Renal cortex interstitium (tissue), 11 donors: Measurements from ENCODE around the gene PIEZO1. TPM values are rescaled to one million over a fixed set of nuclear protein-coding genes. Genes with fewer than 3 reads are reported as not detected.

Experiments
- DNase-seq, 11 donors: peaks; one replicate each; pipeline ENCODE4 v3.0.0-alpha.2; 2013; ENCODE audit warnings: low read depth in 9 of 11, low spot score in 4 of 11; ENCODE audit errors: extremely low read depth in 1 of 11
- polyA plus RNA-seq, 3 donors: library from polyadenylated mRNA; unstranded; fragments of 120-200 nt; gene quantifications; one replicate each; pipeline ENCODE4 v1.2.1, GENCODE V29; 2013; ENCODE audit not compliant: insufficient read length in 3 of 3

PIEZO1 gene
- polyA plus RNA-seq, 3 donors = 31.6 to 70.3 (median 48.9) TPM

DNA sequence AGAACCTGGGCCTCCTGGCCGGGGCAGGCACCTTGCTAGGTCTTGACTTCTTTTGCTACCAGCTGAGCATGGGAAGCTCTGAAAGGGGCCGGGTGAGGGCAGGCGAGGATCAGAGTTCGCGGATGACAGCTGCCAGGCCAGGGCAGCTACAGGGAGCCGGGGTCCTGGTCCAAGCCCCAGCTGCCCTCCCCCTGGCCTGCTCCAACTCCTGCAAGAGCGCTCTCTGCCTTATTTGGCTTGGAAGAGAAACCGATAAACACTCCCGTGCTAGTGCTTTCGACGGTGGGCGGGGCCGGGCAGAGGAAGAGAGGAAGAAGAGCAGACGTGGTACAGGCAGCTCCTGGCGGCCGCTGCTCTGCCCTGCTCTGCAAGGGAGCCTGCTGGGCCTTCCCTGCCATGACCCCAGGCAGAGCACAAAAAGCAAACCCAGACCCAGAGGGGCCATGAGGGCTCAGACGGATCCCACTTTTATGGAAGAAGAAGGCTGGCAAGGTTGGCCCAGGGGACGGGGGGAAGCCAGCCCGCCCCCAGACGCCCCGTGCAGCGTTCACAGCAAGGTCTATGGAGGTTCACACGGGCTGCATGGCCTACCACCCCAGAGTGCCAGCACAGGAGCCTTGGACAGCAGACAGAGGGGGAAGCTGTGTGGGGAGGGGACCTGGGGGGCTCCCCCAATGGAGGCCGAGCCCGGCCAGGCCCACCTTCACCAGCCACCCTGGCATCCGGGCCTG, 25.6 kb downstream of the PIEZO1 start:
- DNase-seq = no peak

DNA sequence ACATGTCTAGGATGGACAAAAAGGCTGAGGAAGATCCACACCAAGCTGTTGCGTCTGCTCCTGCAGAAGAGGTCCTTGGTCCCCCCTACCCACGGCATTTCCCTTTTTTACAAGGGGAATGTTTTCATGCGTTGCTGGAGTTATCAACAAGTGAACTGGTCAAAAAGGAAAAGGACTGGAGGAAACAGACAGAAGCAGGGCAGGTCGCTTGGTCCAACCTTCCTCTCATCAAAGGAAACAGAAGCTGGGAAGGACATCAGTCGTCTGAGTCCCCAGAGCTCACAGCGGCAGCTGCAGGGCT, 26.1 kb downstream of the PIEZO1 start:
- DNase-seq = no peak

DNA sequence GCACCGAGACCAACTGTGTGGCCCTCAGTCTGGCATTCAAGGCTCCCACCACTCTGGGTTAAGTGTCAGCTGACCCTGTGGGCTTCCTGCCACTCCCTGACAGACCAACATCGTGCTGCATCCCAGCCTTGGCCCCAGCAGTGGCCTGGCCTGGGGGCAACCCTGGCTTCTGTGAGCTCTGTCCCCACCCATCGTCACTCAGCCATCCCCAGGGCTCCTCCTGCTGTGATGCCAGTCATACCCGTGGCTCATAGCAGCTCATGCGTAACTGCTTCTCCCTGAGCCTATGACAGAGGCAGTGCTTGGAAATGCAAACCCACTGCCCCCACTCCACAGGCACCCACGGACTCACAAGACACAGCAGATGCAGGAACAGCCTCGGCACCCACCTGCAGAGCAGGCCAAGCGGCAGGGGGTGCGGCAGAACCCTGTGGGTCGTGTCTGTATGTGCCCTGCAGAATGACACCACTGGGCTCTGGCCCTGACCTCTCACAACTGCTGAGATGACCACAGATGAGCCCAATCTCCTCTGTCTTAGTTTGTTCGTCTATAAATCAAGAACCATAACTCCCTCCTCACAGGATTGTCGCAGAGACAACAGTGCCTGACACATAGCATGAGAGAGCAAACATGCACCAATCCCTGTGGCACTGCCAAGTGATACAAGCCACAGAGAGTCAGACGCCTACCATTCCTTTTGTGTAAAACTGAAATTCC, 26.6 kb downstream of the PIEZO1 start:
- no peak for DNase-seq

DNA sequence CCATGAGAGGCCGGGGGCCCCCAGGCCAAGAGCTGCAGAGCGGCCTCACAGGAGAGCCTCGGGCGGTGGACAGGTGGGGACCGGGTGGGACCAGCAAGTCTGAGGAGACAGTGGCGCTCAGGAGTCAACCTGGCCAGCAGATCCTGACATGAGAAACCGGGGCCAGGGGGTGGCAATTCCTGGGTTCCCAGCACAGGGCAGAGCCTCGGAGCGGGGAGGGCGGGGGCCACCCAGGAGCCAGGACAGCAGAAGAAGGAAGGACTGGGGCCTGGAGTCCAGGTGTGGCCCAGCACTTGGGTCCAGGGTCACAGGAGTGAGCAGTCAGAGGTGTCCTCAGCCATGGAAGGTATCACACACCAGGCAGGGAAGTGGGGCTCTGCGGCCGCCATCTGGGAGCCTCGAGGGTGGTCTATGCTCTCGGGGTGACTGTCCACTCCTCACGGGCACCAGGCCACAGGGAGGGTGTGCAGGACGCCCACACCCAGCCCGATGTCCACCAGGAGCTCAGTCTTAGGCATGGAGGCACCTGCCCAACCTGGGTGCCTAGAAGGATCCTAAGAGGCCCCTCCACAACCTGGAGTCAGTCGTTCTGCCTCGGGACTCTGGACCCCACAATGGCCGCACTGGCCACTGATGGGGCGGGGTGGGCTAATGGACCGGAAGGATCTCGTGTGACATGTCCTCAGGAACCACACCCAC, 29.1 kb downstream of the PIEZO1 start:
- DNase-seq = no peak

DNA sequence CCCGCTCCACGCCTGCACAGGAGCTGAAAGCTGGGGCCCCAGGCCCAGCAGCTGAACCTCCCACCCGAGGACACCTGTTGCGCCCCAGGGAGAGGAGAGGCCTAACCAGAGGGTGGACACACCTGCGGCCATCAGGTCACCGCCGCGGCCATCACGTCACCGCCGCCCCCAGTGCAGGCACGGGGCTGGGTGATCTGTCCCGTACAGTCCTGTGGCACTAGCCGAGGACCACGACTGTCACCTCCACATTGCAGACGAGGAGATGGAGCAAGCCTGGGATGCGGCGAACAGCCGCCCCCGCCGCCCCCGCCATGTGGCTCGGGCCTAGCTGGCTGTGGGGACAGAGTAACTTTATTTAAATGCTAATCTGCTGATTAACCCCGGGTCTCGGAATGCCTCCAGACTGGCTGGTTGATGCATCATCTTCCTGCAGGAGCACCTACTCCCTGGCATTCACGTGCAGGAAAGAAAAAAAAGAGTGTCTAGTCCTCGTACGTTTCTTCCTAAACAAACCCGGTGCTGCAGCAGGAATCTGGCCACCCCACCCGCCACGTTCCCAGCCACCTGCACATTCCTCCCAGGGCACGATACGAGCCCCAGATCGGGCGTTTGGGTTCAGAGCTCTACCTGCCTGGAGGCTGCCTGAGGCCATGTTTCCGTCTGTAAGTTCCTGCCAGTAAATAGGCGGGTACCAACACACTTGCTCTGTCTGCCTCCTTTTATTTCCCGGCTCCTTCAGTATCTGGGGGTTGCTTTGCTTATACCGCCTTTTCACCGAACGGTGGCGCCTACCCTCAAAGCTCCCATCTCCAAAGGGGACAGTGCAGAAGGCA, 29.9 kb downstream of the PIEZO1 start:
- DNase-seq = no peak

DNA sequence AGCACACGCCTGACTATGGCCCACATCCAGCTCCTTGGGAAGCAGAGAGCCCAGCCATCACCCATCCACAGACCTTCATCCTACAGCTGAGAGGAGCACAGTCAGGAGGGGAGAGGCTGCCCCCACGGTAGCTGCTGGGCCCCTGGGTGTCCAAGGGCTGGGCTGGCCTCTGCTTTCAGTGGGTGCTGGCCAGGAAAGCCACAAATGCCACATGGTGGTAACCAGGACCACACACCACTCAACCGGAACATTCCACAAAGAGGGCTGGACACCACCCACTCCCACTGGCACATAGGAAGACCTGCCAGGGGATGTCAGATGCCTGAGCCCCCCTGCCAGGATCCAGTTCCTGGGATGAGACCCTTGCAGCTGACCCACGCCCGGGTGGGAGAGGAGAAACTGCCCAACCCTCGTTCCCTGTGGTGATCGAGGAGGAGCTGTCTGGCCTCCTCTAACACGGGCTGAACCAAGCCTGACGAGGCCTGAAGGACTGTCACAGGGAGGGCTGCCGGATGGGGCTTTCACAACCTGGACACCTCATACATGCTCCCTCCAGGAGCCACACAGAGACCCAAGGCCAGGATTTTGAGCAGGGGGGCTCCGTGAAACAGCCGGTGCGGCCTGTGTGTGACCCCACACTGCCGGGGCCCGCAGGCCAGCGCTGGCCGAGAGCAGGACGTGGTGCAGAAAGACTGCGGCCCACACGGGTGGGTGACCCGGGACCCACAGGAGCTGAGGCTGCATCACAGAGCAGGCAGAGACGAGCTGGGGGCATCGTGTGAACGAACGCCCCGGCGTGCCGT, 30.7 kb downstream of the PIEZO1 start:
- DNase-seq = no peak

DNA sequence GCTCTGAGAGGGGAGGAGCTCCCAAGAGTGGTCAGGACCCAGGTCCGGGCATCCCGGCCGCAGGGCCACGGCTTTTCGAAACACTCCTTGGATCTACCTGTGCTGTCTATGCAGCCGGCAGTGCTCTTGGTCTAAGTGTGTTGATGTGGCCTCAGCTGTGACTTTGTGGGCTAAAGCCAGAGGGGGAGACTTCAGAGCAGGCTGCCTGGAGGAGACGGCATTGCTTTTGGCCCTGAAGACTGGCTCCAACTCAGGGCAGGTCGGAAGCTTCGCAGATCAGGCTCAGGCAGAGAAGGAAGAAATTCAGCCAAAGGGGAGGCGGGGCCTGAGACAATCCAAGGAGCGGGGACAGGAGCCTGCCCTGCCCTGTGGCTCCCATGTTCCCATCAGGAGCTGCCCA, 31.4 kb downstream of the PIEZO1 start:
- no peak for DNase-seq

DNA sequence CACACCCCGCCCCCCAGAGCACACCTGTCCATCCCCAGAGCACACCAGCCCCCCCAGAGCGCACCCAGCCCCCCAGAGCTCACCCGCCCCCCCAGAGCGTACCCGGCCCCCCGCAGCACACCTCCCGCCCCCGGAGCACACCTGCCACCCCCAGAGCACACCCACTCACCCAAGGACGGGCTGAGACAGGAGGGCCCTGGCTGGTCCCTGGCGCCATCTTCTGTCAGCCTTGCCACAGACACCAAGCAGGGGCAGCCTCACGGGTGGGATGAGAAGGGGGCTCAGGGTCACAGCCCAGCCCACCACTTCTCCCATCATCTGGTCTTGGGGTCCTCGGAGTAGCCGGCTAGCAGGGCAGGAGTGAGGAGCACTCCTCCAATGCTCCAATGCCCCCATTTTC, 31.8 kb downstream of the PIEZO1 start:
- no peak for DNase-seq

DNA sequence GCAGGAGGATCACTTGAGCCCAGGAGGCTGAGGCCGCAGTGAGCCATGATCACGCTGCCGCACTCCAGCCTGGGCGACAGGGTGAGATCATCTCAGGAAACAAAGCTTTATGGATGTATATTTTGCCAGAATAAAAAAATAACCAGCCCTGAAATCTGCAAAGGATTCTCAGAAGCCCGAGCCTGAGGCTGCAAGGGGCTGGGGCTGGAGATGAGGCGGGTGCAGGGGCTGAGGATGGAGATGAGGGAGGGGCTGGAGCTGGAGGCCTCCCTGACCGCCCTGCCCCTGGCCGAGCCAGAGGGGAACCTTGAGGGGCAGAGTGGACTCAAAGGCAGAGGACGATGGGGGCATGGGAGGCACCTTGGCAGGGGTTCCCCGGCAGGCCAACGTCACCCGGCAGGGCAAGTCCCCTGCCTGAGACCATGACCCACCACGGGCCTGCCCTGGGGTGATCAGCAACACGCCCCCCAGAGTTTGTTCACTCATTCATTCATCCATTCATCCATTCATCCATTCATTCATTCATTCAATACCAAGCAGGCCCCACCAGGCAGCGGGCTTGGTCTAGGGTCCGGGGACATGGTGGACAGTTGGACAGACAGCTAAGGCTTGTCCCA, 32.5 kb downstream of the PIEZO1 start:
- DNase-seq = no peak

DNA sequence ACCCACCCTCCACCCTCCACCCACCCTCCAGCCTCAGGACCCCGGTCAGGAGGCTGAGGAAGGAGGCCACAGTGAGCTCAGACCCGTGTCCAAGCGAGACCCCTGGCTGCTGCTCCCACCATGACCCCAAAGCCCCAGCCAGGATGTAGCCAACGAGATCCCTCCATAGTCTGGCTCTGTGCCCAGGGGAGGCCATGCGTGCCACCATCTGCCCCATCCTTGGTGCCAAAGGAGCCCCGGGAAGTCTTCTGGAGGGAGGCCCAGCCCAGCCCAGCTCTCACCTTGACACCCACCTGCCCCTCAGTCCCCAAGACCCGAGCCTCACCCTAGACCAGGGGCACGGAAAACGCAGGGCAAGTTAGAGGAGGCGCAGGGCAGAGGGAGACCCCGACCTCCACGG, 34.2 kb downstream of the PIEZO1 start:
- no peak for DNase-seq

DNA sequence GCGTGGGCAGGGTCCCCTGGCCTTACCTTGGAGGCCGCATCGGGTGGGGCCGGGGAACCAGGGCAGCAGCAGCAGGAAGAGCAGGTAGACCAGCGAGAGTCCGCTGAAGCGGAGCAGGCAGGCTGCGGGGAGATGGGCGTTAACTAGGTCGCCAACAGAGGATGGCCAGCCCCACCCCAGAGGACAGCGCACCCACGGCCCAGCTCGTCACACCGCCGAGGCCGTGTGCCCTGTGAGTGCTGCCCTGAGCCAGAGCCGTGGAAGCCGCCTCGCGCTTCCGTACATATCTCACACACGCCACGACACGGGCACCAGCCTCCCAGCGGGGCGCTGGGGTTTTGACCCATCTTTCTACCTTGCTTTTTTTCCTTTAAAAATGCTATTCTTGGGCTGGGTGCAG, 35.7 kb downstream of the PIEZO1 start:
- DNase-seq = no peak

DNA sequence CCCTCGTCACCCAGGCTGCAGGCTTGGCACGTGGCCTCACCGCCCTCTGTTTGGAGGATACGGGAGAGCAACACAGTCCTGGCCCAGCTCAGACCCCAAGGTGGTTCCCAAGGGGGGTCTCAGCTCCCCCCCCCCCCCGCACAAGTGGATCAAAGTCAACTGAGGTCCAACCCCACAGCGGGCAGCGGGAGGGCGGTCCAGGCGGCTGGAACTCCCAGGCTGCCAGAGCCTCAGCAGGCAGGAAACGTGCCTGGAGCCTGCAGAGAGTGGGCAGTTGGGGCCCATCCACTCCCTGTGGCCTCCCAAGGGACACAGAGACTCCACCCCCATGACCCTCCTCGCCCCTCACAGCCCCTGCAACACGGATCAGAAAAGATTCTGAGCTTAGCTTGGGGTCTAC, 36.7 kb downstream of the PIEZO1 start:
- DNase-seq = no peak

DNA sequence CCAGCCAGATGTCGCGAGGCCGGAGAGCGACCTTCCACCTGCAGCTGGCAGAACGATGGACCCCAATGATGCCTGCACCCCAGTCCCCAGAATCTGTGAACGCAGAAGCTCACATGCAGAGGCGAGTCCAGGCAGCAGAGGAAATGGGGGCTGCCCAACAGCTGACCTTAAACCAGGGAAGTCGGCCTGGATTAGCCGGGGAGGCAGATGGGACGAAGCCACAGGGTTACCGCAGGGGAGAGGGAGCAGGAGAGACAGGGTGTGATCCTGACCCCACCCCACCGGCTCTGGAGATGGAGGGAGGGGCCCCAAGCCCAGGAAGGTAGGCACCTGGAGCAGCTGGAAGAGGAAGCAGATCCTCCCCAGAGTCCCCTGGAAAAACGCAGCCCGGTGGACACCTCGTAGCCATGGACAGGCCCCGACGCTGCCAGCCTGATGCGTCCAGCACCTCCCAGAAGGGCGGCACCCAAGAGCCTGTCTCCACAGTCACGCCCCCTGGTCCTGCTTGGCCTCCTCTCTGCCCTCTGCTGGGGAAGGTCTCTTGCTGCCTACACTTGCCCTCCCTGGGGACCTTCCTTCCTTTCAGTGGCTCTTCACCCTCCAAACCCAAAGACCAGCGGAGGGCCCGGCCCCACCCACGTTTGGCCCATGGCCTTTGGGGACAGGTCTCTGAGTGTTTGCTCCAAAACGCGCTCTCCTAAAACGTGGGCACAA, 37.3 kb downstream of the PIEZO1 start:
- no peak for DNase-seq

DNA sequence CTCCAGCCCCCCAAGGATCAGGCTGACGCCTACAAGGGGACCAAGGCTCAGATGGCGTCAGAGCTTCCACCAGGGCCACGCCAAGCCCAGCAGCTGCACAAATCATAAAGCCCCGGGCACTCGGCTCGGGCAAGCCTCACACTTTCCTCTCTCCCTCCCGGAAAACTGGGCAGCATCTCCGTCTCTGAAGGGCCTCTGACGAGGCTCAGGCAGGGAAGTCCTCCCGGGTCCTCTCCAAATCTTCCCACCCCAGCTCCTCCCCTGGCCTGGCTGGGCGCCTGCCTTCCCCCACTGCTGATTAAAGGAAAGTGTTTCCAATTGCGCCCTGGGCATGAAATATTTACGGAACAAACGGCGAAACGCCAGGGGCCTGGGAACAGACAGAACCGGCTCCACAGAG, 38.5 kb downstream of the PIEZO1 start:
- DNase-seq = no peak

DNA sequence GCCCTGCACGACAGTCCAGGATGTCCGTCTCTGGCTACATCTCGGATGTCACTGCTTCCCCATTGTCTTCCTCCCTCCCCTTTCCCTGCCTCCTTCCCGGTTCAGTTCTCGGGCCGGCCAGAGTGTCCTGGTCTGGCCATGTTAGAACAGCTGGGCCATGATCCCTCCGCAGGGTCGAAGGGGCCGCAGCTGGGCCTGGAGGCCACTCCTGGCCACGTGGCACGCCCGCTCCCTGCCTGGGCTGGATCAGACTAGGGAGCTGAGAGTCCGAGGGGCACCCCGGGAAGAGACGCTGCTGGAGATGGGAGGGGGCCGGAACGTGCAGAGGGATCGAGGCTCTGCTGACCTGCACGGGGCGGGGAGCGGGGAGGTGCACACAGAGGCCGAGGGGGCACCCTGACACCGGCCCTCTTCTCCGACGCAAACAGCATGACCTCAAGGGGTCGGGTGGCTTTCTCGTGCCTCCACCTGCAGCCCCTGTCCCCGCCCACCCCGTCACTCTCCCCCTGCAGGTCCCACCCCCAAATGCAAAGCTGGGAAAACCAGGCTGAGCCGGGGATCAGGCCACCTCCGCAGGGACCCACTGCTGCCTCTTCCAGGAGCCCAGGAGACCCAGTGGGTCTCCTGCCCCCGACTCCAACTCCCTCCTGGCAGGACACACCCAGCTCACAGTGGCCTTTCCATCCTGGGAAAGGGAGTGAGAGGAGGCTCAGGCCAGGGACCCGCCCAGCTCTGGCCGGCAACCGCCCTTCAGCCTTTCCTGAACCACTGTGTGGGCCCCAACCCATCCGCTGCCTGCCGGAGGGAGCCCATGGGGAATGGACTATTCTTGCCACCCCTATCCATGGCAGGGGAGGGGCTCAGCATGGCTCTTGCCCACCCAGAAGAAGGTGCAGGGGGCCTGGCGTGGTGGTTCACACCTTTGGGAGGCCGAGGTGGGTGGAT, 40.2 kb downstream of the PIEZO1 start:
- DNase-seq = no peak

DNA sequence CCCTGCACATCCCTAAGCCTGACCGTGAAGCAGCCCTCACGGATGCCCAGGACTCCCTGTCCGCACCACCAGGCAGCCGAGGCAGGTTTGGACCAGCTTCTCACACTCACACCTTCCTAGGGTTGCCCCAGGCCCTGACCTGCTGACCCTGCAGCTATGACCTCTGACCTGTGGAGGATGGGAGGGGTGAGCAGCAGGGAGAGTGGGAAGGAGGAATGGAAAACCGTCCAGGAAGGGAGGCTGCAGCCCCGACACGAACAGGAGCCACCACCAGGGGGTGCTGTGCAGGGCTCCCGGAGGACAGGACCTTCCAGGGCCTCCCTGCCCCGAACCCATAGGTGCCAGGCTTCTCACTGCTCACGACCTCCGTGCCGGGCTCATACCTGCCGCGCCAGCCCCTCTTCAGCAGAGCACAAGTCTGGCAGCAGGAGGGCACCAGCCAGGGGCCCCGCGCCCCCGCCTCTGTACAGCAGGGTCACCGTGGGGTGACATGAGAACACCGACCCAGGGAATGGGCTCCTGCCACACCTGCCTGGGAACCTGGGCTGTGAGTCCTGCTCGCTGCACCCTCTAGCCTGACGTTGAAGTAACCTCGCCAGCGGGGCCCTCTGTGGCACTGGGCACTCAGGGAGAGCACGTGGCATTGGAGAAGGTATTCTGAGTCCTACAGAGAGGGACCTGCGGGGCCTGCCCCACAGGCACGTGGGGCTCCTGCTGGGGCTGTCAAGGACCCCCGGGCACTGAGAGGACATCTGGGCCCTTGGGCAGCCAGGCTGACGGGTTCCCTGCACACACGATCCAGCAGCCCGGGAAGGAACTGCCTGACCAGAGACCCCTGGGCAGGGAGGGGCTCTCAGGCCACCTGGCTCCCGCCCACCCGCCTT, 41.1 kb downstream of the PIEZO1 start:
- DNase-seq = peak in 1 of 11 donors; percentile 45
